Gastroesophageal sphincter (tissue), 3 donors: Measurements from ENCODE around the gene BICC1.

Experiments used
- CTCF ChIP-seq, 4 experiments: fragments of 200-600 bp in 2 of 4; fragments of 450-650 bp in 2 of 4; sonication (generic) in 1 of 4; IDR thresholded peaks; one replicate each; pipeline ENCODE4 v1.5.1; 2017 to 2019; ENCODE audit warnings: antibody characterized with exemption in 4 of 4, mild to moderate bottlenecking in 2 of 4, moderate library complexity in 2 of 4
- EP300 ChIP-seq: sonication (generic); formaldehyde crosslinking; IDR thresholded peaks from one replicate; pipeline ENCODE4 v1.6.1; 2017; ENCODE audit warnings: antibody characterized with exemption, mild to moderate bottlenecking
- POLR2A ChIP-seq, 2 donors: fragments of 450-650 bp; IDR thresholded peaks; one replicate each; pipeline ENCODE4 v1.6.1; 2017; ENCODE audit warnings: antibody characterized with exemption in 2 of 2, mild to moderate bottlenecking in 2 of 2, moderate library complexity in 1 of 2
- POLR2AphosphoS5 ChIP-seq: sonication (generic); formaldehyde crosslinking; IDR thresholded peaks from one replicate; pipeline ENCODE4 v1.6.1; 2017; ENCODE audit warnings: antibody characterized with exemption

- TF ChIP-seq CTCF (IDR thresholded peaks at IDR 0.05) (no peak), POLR2AphosphoS5 (no peak), POLR2A (IDR thresholded peaks at IDR 0.05) (no peak), EP300 (no peak)
Measured at GRCh38 chr10:58661902-58662301, 149.2 kb downstream of the BICC1 start.
